Measurements from ENCODE around the gene SCARF1.

SCARF1 gene

DNA sequence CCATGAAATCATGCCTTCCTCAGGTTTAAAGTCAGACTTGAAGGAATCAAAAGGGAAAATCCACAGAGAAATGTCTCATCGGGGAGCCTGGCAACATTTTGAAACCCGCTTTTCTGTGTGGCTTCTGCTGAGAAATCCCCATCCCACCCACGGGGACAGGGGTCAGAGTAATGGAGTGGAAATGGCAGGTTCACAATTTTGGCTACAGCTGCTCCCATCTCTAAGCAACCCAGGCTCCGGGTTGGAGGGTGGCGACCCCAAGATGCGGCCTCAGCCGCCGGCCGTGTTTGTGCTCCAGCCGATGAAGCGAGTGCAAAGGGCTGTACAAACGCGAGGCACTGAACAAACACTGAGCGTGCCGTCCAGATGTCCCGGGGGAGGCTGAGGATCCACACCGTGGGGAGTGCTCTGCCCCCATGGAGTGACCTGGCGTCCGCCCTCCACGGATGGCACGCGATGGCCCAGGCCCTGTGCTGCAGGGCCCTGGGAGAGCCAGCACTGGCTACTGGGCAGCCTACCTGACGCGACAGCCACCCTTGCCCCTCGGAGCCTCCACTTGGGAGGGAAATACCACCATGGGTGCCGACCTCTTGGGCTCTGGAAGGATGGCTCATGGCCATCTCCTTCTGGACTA is 39.1 kb downstream of the SCARF1 start:
- H3K27ac ChIP-seq: no peak overlapping the region
- no peaks in the 10 kb centered on the region for H3K79me2 ChIP-seq (ENCODE audit: insufficient read depth, low read depth)
- H3K9ac ChIP-seq: no peak overlapping the region
- no peak overlapping the region for H3K4me3 ChIP-seq (IDR thresholded peaks at IDR 0.05; ENCODE audit: insufficient read depth, low read depth, low read length)
- H3K27me3 ChIP-seq (ENCODE audit: insufficient read depth, low read depth): no peaks in the 10 kb centered on the region
- TF ChIP-seq, protein P1, sequence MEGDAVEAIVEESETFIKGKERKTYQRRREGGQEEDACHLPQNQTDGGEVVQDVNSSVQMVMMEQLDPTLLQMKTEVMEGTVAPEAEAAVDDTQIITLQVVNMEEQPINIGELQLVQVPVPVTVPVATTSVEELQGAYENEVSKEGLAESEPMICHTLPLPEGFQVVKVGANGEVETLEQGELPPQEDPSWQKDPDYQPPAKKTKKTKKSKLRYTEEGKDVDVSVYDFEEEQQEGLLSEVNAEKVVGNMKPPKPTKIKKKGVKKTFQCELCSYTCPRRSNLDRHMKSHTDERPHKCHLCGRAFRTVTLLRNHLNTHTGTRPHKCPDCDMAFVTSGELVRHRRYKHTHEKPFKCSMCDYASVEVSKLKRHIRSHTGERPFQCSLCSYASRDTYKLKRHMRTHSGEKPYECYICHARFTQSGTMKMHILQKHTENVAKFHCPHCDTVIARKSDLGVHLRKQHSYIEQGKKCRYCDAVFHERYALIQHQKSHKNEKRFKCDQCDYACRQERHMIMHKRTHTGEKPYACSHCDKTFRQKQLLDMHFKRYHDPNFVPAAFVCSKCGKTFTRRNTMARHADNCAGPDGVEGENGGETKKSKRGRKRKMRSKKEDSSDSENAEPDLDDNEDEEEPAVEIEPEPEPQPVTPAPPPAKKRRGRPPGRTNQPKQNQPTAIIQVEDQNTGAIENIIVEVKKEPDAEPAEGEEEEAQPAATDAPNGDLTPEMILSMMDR (conservative IDR thresholded peaks at IDR 0.05; ENCODE audit: low read depth, low read length): no peak
- H3K4me2 ChIP-seq: no peak overlapping the region
- no peaks in the 10 kb centered on the region for H3K36me3 ChIP-seq (ENCODE audit: insufficient read depth)
- peaks cover 5% of the 10 kb centered on the region for H3K4me1 ChIP-seq (ENCODE audit: low read depth, poor library complexity, severe bottlenecking)
- H2AFZ ChIP-seq (ENCODE audit: low read depth): no peak overlapping the region
- H4K20me1 ChIP-seq (ENCODE audit: insufficient read depth): no peaks in the 10 kb centered on the region

DNA sequence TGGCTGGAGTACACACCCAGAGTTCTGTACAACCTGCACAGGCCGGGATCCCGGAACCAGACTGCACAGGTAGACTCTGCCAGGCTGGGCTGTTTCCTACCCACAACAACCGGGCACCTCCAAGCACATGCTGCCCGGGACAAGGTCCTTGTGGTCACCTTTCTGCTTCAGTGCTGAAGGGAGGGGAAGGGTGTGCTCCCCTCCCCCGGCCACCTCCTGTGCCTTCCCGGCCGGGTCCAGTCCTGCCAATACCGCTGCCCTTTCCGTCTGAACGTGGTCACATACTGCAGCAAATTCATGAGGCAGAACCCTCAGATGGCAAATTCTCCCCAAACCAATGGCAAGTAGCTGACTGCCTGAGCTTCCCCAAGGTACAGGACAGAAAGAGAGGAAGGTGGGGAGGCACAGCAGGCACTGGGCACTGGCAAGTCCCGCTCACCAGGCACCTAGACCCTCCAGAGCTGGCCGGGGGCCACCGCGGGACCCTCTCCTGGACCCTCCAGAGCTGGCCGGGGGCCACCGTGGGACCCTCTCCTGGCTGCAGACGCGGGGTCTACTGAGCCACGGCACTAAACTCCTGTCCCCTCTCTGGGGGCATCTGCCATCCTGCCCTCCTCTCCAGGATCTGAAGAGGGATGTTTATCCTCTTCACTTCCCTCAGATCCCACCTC is 39.7 kb downstream of the SCARF1 start:
- Histone ChIP-seq H3K4me1 (ENCODE audit: low read depth, poor library complexity, severe bottlenecking) (peaks cover 5% of the 10 kb centered on the region), H3K9ac (no peak overlapping the region), H2AFZ (ENCODE audit: low read depth) (no peak overlapping the region), H3K79me2 (ENCODE audit: insufficient read depth, low read depth) (no peaks in the 10 kb centered on the region), H3K36me3 (ENCODE audit: insufficient read depth) (no peaks in the 10 kb centered on the region), H3K4me3 (IDR thresholded peaks at IDR 0.05; ENCODE audit: insufficient read depth, low read depth, low read length) (no peak overlapping the region), H3K4me2 (no peak overlapping the region), H4K20me1 (ENCODE audit: insufficient read depth) (no peaks in the 10 kb centered on the region), H3K27ac (no peak overlapping the region), H3K27me3 (ENCODE audit: insufficient read depth, low read depth) (no peaks in the 10 kb centered on the region)
- TF ChIP-seq, protein P1 (conservative IDR thresholded peaks at IDR 0.05; ENCODE audit: low read depth, low read length): no peak

DNA sequence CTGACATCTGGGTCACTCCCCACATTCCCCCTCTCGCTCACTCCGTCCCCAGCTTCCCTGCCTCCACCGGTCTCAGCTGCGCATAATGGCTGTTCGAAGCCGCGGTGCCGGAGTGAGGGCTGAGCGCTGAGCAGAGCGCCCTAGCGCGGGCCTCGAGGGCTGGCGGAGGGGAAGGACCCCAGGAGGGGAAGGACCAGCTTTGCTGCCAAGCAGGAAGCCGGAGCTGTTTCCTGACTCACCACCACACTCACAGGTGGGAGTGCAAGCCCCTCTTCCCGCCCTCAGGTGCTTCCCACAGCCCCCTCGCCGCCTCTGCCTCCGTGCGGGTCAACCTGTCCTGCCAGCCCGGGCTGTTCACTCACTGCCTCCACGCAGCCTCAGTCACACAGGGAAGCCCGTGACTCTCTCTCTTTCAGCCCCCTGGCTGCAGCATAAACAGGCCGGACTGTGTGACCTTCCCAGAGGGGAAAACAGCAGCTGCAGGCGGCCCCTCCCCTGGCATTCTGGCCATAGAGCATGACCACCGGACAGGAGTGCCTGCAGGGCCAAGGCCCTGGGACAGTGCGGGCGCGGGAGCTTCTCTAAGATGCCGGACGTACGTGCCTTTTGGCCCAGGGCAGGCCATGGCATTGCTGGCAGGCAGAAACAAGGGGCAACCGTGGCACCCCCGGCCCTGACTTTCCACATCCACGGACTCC is 40.6 kb downstream of the SCARF1 start:
- no peak overlapping the region for H3K27ac ChIP-seq
- TF ChIP-seq, protein P1 (conservative IDR thresholded peaks at IDR 0.05; ENCODE audit: low read depth, low read length): no peak
- H3K9ac ChIP-seq: no peak overlapping the region
- H4K20me1 ChIP-seq (ENCODE audit: insufficient read depth): no peaks in the 10 kb centered on the region
- no peak overlapping the region for H3K4me2 ChIP-seq
- peaks cover 5% of the 10 kb centered on the region for H3K4me1 ChIP-seq (ENCODE audit: low read depth, poor library complexity, severe bottlenecking)
- no peaks in the 10 kb centered on the region for H3K27me3 ChIP-seq (ENCODE audit: insufficient read depth, low read depth)
- H3K79me2 ChIP-seq (ENCODE audit: insufficient read depth, low read depth): no peaks in the 10 kb centered on the region
- H2AFZ ChIP-seq (ENCODE audit: low read depth): no peak overlapping the region
- H3K36me3 ChIP-seq (ENCODE audit: insufficient read depth): no peaks in the 10 kb centered on the region
- no peak overlapping the region for H3K4me3 ChIP-seq (IDR thresholded peaks at IDR 0.05; ENCODE audit: insufficient read depth, low read depth, low read length)

DNA sequence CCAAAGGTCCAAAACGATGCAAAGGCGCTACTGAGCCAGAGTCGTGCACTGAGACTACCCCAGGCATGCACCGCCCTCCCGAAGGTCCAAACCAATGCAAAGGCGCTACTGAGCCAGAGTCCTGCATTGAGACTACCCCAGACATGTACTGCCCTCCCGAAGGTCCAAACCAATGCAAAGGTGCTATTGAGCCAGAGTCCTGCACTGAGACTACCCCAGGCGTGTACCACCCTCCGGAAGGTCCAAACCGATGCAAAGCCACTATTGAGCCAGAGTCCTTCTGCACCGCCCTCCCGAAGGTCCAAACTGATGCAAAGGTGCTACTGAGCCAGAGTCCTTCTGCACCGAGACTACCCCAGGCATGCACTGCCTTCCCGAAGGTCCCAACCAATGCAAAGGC is 44.0 kb downstream of the SCARF1 start:
- no peaks in the 10 kb centered on the region for H3K36me3 ChIP-seq (ENCODE audit: insufficient read depth)
- no peak overlapping the region for H3K4me3 ChIP-seq (IDR thresholded peaks at IDR 0.05; ENCODE audit: insufficient read depth, low read depth, low read length)
- H2AFZ ChIP-seq (ENCODE audit: low read depth): no peak overlapping the region
- TF ChIP-seq, protein P1 (conservative IDR thresholded peaks at IDR 0.05; ENCODE audit: low read depth, low read length): no peak
- no peak overlapping the region for H3K9ac ChIP-seq
- no peaks in the 10 kb centered on the region for H3K4me1 ChIP-seq (ENCODE audit: low read depth, poor library complexity, severe bottlenecking)
- no peaks in the 10 kb centered on the region for H4K20me1 ChIP-seq (ENCODE audit: insufficient read depth)
- H3K27me3 ChIP-seq (ENCODE audit: insufficient read depth, low read depth): no peaks in the 10 kb centered on the region
- H3K27ac ChIP-seq: no peak overlapping the region
- H3K4me2 ChIP-seq: no peak overlapping the region
- H3K79me2 ChIP-seq (ENCODE audit: insufficient read depth, low read depth): no peaks in the 10 kb centered on the region

Measured in KMS-11 (cell line).